HEK293T (cell line): Measurements from ENCODE around the gene NXN.

ENCODE experiments used
- BHLHE40 ChIP-seq: fragments of 450-650 bp; IDR thresholded peaks from 2 replicates; pipeline ENCODE4 v1.6.1; 2016; ENCODE audit warnings: mild to moderate bottlenecking, moderate library complexity, borderline replicate concordance
- CTBP1 ChIP-seq: fragments of 450-650 bp; IDR thresholded peaks from 2 replicates; pipeline ENCODE4 v1.6.1; 2016; ENCODE audit warnings: borderline replicate concordance
- FOXA1 ChIP-seq: fragments of 450-650 bp; IDR thresholded peaks from 2 replicates; pipeline ENCODE4 v1.6.1; 2016; ENCODE audit warnings: mild to moderate bottlenecking
- HDGF ChIP-seq: fragments of 450-650 bp; IDR thresholded peaks from 2 replicates; pipeline ENCODE4 v1.6.1; 2017; ENCODE audit warnings: antibody characterized with exemption, borderline replicate concordance
- NFRKB ChIP-seq: fragments of 450-650 bp; IDR thresholded peaks from 2 replicates; pipeline ENCODE4 v1.6.1; 2016; ENCODE audit warnings: mild to moderate bottlenecking, moderate library complexity
- SP1 ChIP-seq: fragments of 450-650 bp; IDR thresholded peaks from 2 replicates; pipeline ENCODE4 v1.6.1; 2017
- SUZ12 ChIP-seq: fragments of 450-650 bp; IDR thresholded peaks from 2 replicates; pipeline ENCODE4 v1.6.1; 2016; ENCODE audit warnings: mild to moderate bottlenecking
- ZNF384 ChIP-seq: fragments of 450-650 bp; IDR thresholded peaks from 2 replicates; pipeline ENCODE4 v1.6.1; 2016

GRCh38 chr17:850851-851763 is 128.5 kb downstream of the NXN start:
- TF ChIP-seq SP1 (no peak), SUZ12 (no peak), CTBP1 (no peak), ZNF384 (no peak), FOXA1 (no peak), HDGF (no peak), NFRKB (no peak), BHLHE40 (no peak)
